B cell (primary cell): ENCODE results near the gene TRPV2. TPM values are rescaled to one million over a fixed set of nuclear protein-coding genes. Genes with fewer than 3 reads are reported as not detected.

Experiments used
- ATAC-seq: fragments of 200-7000 bp; cut with Tn5 transposase; one replicate; pipeline ENCODE4 v1.10.0; 2021; ENCODE audit warnings: low read depth, mild to moderate bottlenecking, moderate number of reproducible peaks, moderate library complexity
- CTCF ChIA-PET: fragments of 350-600 bp; sonication (Branson Sonifier 250); formaldehyde crosslinking; loops from one replicate; lab custom pipeline; 2021; ENCODE audit warnings: antibody characterized with exemption, inconsistent platforms; lab: Charles Lee
- POLR2A ChIA-PET: fragments of 350-600 bp; sonication (Branson Sonifier 250); formaldehyde crosslinking; loops from one replicate; lab custom pipeline; 2021; ENCODE audit warnings: antibody characterized with exemption; lab: Charles Lee
- DNase-seq: peaks from one replicate; pipeline ENCODE4 v3.0.0; 2013
- H2AFZ ChIP-seq: 2 replicates; pipeline ENCODE4 v1.6.1; 2012; ENCODE audit warnings: mild to moderate bottlenecking, low read depth, low read length; ENCODE audit not compliant: insufficient read depth, poor library complexity, severe bottlenecking
- H3K27ac ChIP-seq, 2 donors: 1 replicate in 1 of 2; 2 replicates in 1 of 2; pipeline ENCODE4 v1.5.1; 2012 to 2013; ENCODE audit warnings: low read length in 2 of 2, mild to moderate bottlenecking in 2 of 2, moderate library complexity in 1 of 2
- H3K27me3 ChIP-seq, 4 experiments: fragments of 200-600 bp in 1 of 4; sonication (generic) in 1 of 4; replicated peaks in 1 of 4; 1 replicate in 2 of 4; 2 replicates in 2 of 4; pipeline versions ENCODE4 v1.6.1 to v1.7.0; 2013 to 2016; ENCODE audit warnings: low read length in 3 of 4, mild to moderate bottlenecking in 2 of 4, mixed read lengths in 1 of 4, moderate library complexity in 1 of 4; ENCODE audit not compliant: insufficient read depth in 4 of 4, control insufficient read depth in 3 of 4; ENCODE audit errors: control extremely low read depth in 1 of 4
- H3K36me3 ChIP-seq, 2 experiments: replicated peaks in 1 of 2; 1 replicate in 1 of 2; 2 replicates in 1 of 2; pipeline versions ENCODE4 v1.6.1 to v1.7.1; 2013; ENCODE audit warnings: low read length in 1 of 2; ENCODE audit not compliant: insufficient read depth in 2 of 2, control insufficient read depth in 1 of 2; ENCODE audit errors: control extremely low read depth in 1 of 2, extremely low read depth in 1 of 2
- H3K4me1 ChIP-seq, 2 donors: fragments of 200-600 bp in 1 of 2; sonication (generic) in 1 of 2; 1 replicate in 1 of 2; 2 replicates in 1 of 2; pipeline versions ENCODE4 v1.5.1 to v1.6.1; 2013 to 2017; ENCODE audit warnings: low read length in 2 of 2; ENCODE audit not compliant: control insufficient read depth in 2 of 2, insufficient read depth in 2 of 2
- H3K4me2 ChIP-seq: replicated peaks from 2 replicates; pipeline ENCODE3; 2012; ENCODE audit warnings: mild to moderate bottlenecking, low read depth, low read length; ENCODE audit not compliant: poor library complexity, severe bottlenecking
- H3K4me3 ChIP-seq, 5 experiments: fragments of 200-600 bp in 1 of 5; sonication (generic) in 1 of 5; 1 replicate in 3 of 5; 2 replicates in 2 of 5; pipeline versions ENCODE4 v1.5.1 to v1.7.0; 2011 to 2016; ENCODE audit warnings: low read length in 4 of 5, mild to moderate bottlenecking in 4 of 5, low read depth in 2 of 5, control low read depth in 1 of 5, moderate library complexity in 1 of 5; ENCODE audit not compliant: insufficient read depth in 1 of 5; ENCODE audit errors: control extremely low read depth in 1 of 5, extremely low read depth in 1 of 5
- H3K79me2 ChIP-seq: fragments of 200-600 bp; sonication (generic); one replicate; pipeline ENCODE4 v1.6.0; 2016; ENCODE audit warnings: low read length; ENCODE audit not compliant: control insufficient read depth, insufficient read depth
- H3K9ac ChIP-seq: fragments of 200-600 bp; sonication (generic); 2 replicates; pipeline ENCODE4 v1.6.1; 2017; ENCODE audit warnings: mild to moderate bottlenecking, low read length, moderate library complexity
- H3K9me3 ChIP-seq, 3 donors: one replicate each; pipeline versions ENCODE4 v1.6.1 to v1.7.1; 2013; ENCODE audit warnings: low read length in 2 of 3; ENCODE audit not compliant: control insufficient read depth in 2 of 3, insufficient read depth in 1 of 3; ENCODE audit errors: control extremely low read depth in 1 of 3
- H4K20me1 ChIP-seq: 2 replicates; pipeline ENCODE4 v1.6.0; 2012; ENCODE audit warnings: mild to moderate bottlenecking, low read length; ENCODE audit not compliant: insufficient read depth, control insufficient read depth, poor library complexity, severe bottlenecking
- H3K27ac Mint-ChIP-seq: one replicate; pipeline ENCODE4 v1.8.0; 2021; ENCODE audit warnings: mixed read lengths
- H3K27me3 Mint-ChIP-seq: one replicate; pipeline ENCODE4 v1.8.0; 2021; ENCODE audit warnings: mixed read lengths
- H3K4me1 Mint-ChIP-seq: one replicate; pipeline ENCODE4 v1.8.0; 2021; ENCODE audit warnings: mixed read lengths
- H3K4me3 Mint-ChIP-seq: one replicate; pipeline ENCODE4 v1.8.0; 2021; ENCODE audit warnings: mixed read lengths
- H3K9me3 Mint-ChIP-seq: one replicate; pipeline ENCODE4 v1.8.0; 2022; ENCODE audit warnings: mixed read lengths; ENCODE audit not compliant: insufficient read depth
- EZH2 ChIP-seq: IDR thresholded peaks from 2 replicates; pipeline ENCODE4 v1.6.1; 2012; ENCODE audit warnings: borderline replicate concordance, low read depth, mild to moderate bottlenecking, moderate library complexity, low read length; ENCODE audit not compliant: insufficient read depth, poor library complexity, severe bottlenecking
- WGBS: methylation state at CpG from one replicate; pipeline ENCODE4 v1.1.5; 2013; ENCODE audit warnings: missing lambda C conversion rate; ENCODE audit not compliant: insufficient coverage; 5-methylcytosine and 5-hydroxymethylcytosine counted together
- intact Hi-C: fragments of 100-400 bp; cut with micrococcal nuclease; formaldehyde crosslinking; loops from one replicate; pipeline ENCODE4 v1.10.0; 2022
- polyA plus RNA-seq: library from polyadenylated mRNA; depleted of rRNA; stranded (reverse); fragments of >200 nt; gene quantifications from 2 replicates; pipeline ENCODE4 v1.2.3, GENCODE V29; 2012
- total RNA-seq, 2 donors: library from RNA; stranded (reverse); fragments of 120-200 nt in 1 of 2; gene quantifications; 1 replicate in 1 of 2; 2 replicates in 1 of 2; pipeline versions ENCODE4 v1.2.3 to v1.2.4, GENCODE V29; 2013 to 2022
- TF ChIP-seq, protein P1 (sequence below): fragments of 200-600 bp; IDR thresholded peaks from one replicate; pipeline ENCODE4 v1.8.0; 2022; ENCODE audit warnings: antibody characterized with exemption, mild to moderate bottlenecking

The TRPV2 gene
- total and polyA plus RNA-seq, 2 donors (not counting 1 experiment from before 2014, with no cell fraction given) = 58.6 to 89.0 TPM

DNA sequence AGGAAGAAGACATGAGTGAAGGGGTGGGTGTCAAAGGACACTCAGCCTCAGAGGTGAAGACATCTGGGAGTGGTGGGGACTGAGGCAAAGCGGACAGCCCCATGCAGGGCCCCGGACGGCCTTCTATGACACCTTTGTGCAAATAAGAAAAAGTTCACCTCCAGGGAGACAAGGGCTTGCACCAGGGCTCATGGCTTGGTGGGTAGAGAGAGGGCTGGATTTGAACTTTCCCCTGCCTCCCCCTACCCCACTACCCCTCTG, 46.2 kb downstream of the TRPV2 start:
- intact Hi-C loops = no loop called here
- H3K27me3 ChIP-seq = no peaks in the 10 kb centered on the region
- CTCF ChIA-PET = interaction anchor here (0.8 to 1.0 kb wide), 2 partner anchors 60 to 98 kb away, joined by 3 read pairs; no protein-coding TSS in a partner anchor

DNA sequence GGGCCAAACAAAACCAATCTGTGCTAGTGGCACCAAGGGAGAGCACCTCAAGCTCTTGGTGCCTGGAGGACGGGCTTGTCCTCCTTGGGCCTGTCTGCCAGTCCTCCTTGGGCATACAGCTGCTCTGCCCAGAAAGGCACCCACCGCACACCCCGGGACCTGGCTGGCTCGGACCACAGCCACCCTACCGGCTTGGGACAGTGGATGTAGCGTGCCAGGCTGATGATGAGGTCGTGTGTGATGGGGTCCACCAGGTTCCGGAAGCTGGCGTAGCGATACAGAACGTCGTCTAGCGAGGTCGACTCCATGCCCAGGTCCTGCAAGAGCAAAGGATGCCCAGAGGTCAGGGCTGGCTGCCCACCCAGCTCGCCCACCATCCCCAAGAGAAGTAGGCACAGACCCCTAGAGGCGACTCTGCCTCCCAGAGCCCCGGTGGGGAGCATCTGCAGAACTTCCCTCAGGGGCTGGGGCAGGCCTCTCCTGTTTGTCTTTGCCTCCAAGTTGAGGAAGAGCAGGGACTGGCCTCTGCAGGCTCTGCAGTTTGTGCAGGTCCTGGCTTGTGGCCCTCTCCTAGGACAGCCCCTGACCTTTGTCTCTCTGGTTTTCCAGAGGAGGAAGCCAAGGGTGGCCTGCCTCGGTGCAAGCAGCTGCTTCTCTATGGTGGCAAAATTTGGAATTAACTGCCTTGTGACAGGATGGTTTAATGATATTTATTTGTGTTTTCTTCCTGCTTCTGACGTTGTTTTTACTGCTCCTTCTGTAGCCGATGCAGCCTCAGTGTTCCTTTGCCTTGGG, 46.9 kb downstream of the TRPV2 start:
- H3K4me3 ChIP-seq = no peak overlapping the region
- no peak overlapping the region for H3K27ac Mint-ChIP-seq
- no peak overlapping the region for H2AFZ ChIP-seq
- WGBS = 96% methylated on average over 20 of the region's 20 CpGs
- CTCF ChIA-PET = interaction anchor here (0.8 to 1.6 kb wide), 4 partner anchors 9 to 99 kb away, joined by 3 to 5 read pairs (median 3); no protein-coding TSS in a partner anchor
- DNase-seq (no peak), ATAC-seq (no peak)
- POLR2A ChIA-PET = no interaction called here
- no peak overlapping the region for H3K4me3 Mint-ChIP-seq
- no peaks in the 10 kb centered on the region for H3K79me2 ChIP-seq
- H3K9me3 Mint-ChIP-seq = no peaks in the 10 kb centered on the region
- no peak overlapping the region for H3K4me2 ChIP-seq
- intact Hi-C loops = no loop called here
- H4K20me1 ChIP-seq = no peaks in the 10 kb centered on the region
- no peak overlapping the region for H3K27ac ChIP-seq
- H3K36me3 ChIP-seq = no peaks in the 10 kb centered on the region
- H3K27me3 ChIP-seq = no peaks in the 10 kb centered on the region
- TF ChIP-seq, protein P1, sequence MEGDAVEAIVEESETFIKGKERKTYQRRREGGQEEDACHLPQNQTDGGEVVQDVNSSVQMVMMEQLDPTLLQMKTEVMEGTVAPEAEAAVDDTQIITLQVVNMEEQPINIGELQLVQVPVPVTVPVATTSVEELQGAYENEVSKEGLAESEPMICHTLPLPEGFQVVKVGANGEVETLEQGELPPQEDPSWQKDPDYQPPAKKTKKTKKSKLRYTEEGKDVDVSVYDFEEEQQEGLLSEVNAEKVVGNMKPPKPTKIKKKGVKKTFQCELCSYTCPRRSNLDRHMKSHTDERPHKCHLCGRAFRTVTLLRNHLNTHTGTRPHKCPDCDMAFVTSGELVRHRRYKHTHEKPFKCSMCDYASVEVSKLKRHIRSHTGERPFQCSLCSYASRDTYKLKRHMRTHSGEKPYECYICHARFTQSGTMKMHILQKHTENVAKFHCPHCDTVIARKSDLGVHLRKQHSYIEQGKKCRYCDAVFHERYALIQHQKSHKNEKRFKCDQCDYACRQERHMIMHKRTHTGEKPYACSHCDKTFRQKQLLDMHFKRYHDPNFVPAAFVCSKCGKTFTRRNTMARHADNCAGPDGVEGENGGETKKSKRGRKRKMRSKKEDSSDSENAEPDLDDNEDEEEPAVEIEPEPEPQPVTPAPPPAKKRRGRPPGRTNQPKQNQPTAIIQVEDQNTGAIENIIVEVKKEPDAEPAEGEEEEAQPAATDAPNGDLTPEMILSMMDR = no peak
- no peak for TF ChIP-seq EZH2
- no peak overlapping the region for H3K9ac ChIP-seq
- H3K4me1 Mint-ChIP-seq = no peaks in the 10 kb centered on the region
- no peaks in the 10 kb centered on the region for H3K27me3 Mint-ChIP-seq
- no peaks in the 10 kb centered on the region for H3K4me1 ChIP-seq
- H3K9me3 ChIP-seq = no peaks in the 10 kb centered on the region

More for the DNA sequence above, 46.2 kb downstream of the TRPV2 start:
- H3K4me2 ChIP-seq = no peak overlapping the region
- H3K36me3 ChIP-seq = no peaks in the 10 kb centered on the region
- no peak overlapping the region for H3K4me3 ChIP-seq
- H2AFZ ChIP-seq = no peak overlapping the region
- H3K4me1 ChIP-seq = no peaks in the 10 kb centered on the region
- no peaks in the 10 kb centered on the region for H4K20me1 ChIP-seq
- ATAC-seq = no peak
- no peak overlapping the region for H3K27ac ChIP-seq
- Mint-ChIP-seq H3K27me3 (no peaks in the 10 kb centered on the region), H3K9me3 (no peaks in the 10 kb centered on the region), H3K4me3 (no peak overlapping the region), H3K4me1 (no peaks in the 10 kb centered on the region), H3K27ac (no peak overlapping the region)
- no peak for DNase-seq
- TF ChIP-seq, protein P1 = no peak
- no peak for TF ChIP-seq EZH2
- H3K79me2 ChIP-seq = no peaks in the 10 kb centered on the region
- WGBS = no CpG with 5 or more reads among the region's 3 CpGs
- H3K9ac ChIP-seq = no peak overlapping the region
- POLR2A ChIA-PET = no interaction called here
- H3K9me3 ChIP-seq = no peaks in the 10 kb centered on the region
